Ovary (tissue), 3 donors: ENCODE results near the gene NME7.

ENCODE experiments used
- POLR2A ChIP-seq: fragments of 450-650 bp; IDR thresholded peaks from one replicate; pipeline ENCODE4 v1.6.1; 2017; ENCODE audit warnings: antibody characterized with exemption, mild to moderate bottlenecking, moderate library complexity
- TF ChIP-seq, protein P1 (sequence below), 3 donors: fragments of 450-650 bp in 2 of 3; fragments of 200-600 bp in 1 of 3; IDR thresholded peaks; one replicate each; pipeline versions ENCODE4 v1.5.1 to v1.8.0; 2016 to 2022; ENCODE audit warnings: antibody characterized with exemption in 3 of 3, mild to moderate bottlenecking in 1 of 3
- donor health status: DM: no; HTN: no; CAD: no.

DNA sequence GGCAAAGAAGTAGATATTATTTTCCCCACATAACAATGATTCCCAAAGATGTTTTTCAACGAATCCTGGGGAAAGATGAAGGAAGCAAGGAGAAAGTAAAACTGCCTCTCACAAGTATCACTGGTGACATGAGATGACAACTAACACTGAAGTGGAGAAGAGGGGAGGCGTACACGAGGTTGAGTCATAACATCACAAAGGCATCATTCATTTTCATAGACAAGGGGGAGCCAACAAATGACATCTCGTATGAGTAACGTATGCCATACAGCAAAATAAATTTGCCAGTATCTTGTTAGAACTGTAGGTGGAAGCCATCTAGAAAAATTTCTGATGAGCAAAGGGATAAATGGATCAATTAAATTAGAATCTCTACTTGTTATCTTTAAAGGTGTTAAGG is 204.5 kb downstream of the NME7 start:
- TF ChIP-seq POLR2A, result no peak
- TF ChIP-seq, protein P1, sequence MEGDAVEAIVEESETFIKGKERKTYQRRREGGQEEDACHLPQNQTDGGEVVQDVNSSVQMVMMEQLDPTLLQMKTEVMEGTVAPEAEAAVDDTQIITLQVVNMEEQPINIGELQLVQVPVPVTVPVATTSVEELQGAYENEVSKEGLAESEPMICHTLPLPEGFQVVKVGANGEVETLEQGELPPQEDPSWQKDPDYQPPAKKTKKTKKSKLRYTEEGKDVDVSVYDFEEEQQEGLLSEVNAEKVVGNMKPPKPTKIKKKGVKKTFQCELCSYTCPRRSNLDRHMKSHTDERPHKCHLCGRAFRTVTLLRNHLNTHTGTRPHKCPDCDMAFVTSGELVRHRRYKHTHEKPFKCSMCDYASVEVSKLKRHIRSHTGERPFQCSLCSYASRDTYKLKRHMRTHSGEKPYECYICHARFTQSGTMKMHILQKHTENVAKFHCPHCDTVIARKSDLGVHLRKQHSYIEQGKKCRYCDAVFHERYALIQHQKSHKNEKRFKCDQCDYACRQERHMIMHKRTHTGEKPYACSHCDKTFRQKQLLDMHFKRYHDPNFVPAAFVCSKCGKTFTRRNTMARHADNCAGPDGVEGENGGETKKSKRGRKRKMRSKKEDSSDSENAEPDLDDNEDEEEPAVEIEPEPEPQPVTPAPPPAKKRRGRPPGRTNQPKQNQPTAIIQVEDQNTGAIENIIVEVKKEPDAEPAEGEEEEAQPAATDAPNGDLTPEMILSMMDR (IDR thresholded peaks at IDR 0.05), result no peak
